OCI-LY7 (cell line): ENCODE measurements around the gene GMDS. TPM values are rescaled to one million over a fixed set of nuclear protein-coding genes. Genes with fewer than 3 reads are reported as not detected.

Experiments used
- BruUV-seq: library from RNA; stranded (reverse); fragments of 400-500 nt; replicated peaks from 2 replicates; lab custom pipeline; 2021; lab: Mats Ljungman, UMichigan
- CTCF ChIA-PET: fragments of 300-600 bp; sonication (Branson Sonifier 250); formaldehyde crosslinking; loops from one replicate; lab custom pipeline; 2022; ENCODE audit warnings: antibody characterized with exemption; ENCODE audit not compliant: unreplicated experiment; lab: Charles Lee
- POLR2A ChIA-PET: fragments of 300-600 bp; sonication (Branson Sonifier 250); formaldehyde crosslinking; loops from one replicate; lab custom pipeline; 2022; ENCODE audit warnings: antibody characterized with exemption; lab: Charles Lee
- DNase-seq: peaks from one replicate; pipeline ENCODE4 v3.0.0-alpha.2; 2015; ENCODE audit warnings: low spot score
- H2AFZ ChIP-seq: fragments of 200-600 bp; sonication (generic), shearing (Covaris generic); 2 replicates; pipeline ENCODE4 v1.6.1; 2014; ENCODE audit warnings: mild to moderate bottlenecking, antibody characterized with exemption, low read length, moderate library complexity
- H3K27ac ChIP-seq: fragments of 200-600 bp; sonication (generic); 2 replicates; pipeline ENCODE4 v1.5.1; 2014; ENCODE audit warnings: mixed run types, low read depth, mild to moderate bottlenecking, moderate library complexity, low read length, inconsistent platforms; ENCODE audit not compliant: poor library complexity, severe bottlenecking
- H3K36me3 ChIP-seq: fragments of 200-600 bp; sonication (generic); 2 replicates; pipeline ENCODE4 v1.6.1; 2014; ENCODE audit warnings: mild to moderate bottlenecking, antibody characterized with exemption, low read length, moderate library complexity, mixed read lengths; ENCODE audit not compliant: insufficient read depth
- H3K4me1 ChIP-seq: fragments of 200-600 bp; sonication (generic); 2 replicates; pipeline ENCODE4 v1.5.1; 2014; ENCODE audit warnings: mild to moderate bottlenecking, low read length; ENCODE audit not compliant: insufficient read depth, poor library complexity, severe bottlenecking
- H3K4me2 ChIP-seq: fragments of 200-600 bp; sonication (generic); 2 replicates; pipeline ENCODE4 v1.6.1; 2014; ENCODE audit warnings: mild to moderate bottlenecking, low read length
- H3K4me3 ChIP-seq: fragments of 200-600 bp; sonication (generic); 2 replicates; pipeline ENCODE4 v1.5.1; 2014; ENCODE audit warnings: mild to moderate bottlenecking, low read depth, low read length; ENCODE audit not compliant: poor library complexity, severe bottlenecking
- H3K79me2 ChIP-seq: fragments of 200-600 bp; sonication (generic); 2 replicates; pipeline ENCODE4 v1.6.1; 2016; ENCODE audit warnings: low read depth, mild to moderate bottlenecking, low read length, moderate library complexity, mixed read lengths; ENCODE audit not compliant: insufficient read depth
- H3K9me2 ChIP-seq: fragments of 200-600 bp; sonication (generic); 2 replicates; pipeline ENCODE4 v1.6.1; 2016; ENCODE audit warnings: mild to moderate bottlenecking, low read length, mixed read lengths; ENCODE audit not compliant: insufficient read depth
- H3K9me3 ChIP-seq: fragments of 200-600 bp; sonication (generic); 2 replicates; pipeline ENCODE4 v1.6.1; 2014; ENCODE audit warnings: mild to moderate bottlenecking, mixed run types, low read length, mixed read lengths
- H4K20me1 ChIP-seq: fragments of 200-600 bp; sonication (generic); 2 replicates; pipeline ENCODE4 v1.6.1; 2014; ENCODE audit warnings: mild to moderate bottlenecking, antibody characterized with exemption, low read length, moderate library complexity, mixed read lengths; ENCODE audit not compliant: insufficient read depth
- EZH2phosphoT487 ChIP-seq: fragments of 200-600 bp; sonication (generic); IDR thresholded peaks from 2 replicates; pipeline ENCODE4 v1.6.1; 2018; ENCODE audit warnings: low read depth, borderline replicate concordance, mild to moderate bottlenecking, mixed run types, antibody characterized with exemption, low read length, moderate library complexity, mixed read lengths
- intact Hi-C: fragments of 100-400 bp; cut with micrococcal nuclease; formaldehyde crosslinking; loops from one replicate; pipeline ENCODE4 v1.10.0; 2022; ENCODE audit not compliant: unreplicated experiment
- total RNA-seq, 2 experiments: library from RNA; depleted of rRNA in 1 of 2; stranded (reverse); fragments of >200 nt in 1 of 2; shearing (Covaris generic) in 1 of 2; gene quantifications; 2 replicates each; pipeline ENCODE4 v1.2.3, GENCODE V29; 2014 to 2022
- TF ChIP-seq, protein P1 (sequence below): fragments of 200-600 bp; sonication (generic); conservative IDR thresholded peaks from 2 replicates; pipeline ENCODE4 v1.5.1; 2014; ENCODE audit warnings: mild to moderate bottlenecking, antibody characterized with exemption, low read length, moderate library complexity, mixed read lengths

GMDS gene
- total RNA-seq, 2 experiments from 2014 or later, result 9.9 to 26.8 TPM

DNA sequence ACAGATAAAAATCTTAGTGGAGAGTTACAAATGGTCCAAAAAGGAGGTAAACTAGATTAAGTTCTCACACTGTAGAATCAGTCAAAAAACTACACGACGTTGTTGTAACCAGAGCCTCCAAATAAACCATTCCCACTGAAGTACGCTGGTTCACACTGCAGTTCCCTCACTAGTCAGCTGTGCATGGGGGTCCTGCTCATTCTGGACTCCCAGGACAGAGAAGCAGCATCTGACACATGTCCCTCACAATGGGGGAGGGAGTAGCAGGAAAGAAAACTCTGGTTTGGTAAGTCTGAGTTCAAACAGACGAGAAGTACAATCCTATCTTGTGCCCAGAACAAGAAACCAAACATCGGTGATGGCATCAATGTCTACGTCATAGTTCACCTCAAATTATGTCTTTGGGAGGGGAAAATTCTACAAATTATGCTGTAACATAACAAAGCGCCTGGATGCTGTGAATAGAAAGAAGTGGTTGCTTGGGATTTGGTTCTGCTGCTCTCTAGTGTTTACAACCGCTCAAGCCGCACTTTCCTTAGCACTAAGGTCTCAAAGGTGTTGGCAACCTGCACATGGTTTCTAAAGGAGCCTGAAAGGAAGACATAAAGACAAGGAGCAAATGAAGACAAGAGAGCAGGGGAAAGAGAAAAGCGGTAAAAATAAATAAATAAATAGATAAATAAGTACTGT is 208.0 kb downstream of the GMDS start:
- no TSS peak for BruUV-seq
- H3K9me2 ChIP-seq, result no peaks in the 10 kb centered on the region
- TF ChIP-seq EZH2phosphoT487, result no peak
- TF ChIP-seq, protein P1, sequence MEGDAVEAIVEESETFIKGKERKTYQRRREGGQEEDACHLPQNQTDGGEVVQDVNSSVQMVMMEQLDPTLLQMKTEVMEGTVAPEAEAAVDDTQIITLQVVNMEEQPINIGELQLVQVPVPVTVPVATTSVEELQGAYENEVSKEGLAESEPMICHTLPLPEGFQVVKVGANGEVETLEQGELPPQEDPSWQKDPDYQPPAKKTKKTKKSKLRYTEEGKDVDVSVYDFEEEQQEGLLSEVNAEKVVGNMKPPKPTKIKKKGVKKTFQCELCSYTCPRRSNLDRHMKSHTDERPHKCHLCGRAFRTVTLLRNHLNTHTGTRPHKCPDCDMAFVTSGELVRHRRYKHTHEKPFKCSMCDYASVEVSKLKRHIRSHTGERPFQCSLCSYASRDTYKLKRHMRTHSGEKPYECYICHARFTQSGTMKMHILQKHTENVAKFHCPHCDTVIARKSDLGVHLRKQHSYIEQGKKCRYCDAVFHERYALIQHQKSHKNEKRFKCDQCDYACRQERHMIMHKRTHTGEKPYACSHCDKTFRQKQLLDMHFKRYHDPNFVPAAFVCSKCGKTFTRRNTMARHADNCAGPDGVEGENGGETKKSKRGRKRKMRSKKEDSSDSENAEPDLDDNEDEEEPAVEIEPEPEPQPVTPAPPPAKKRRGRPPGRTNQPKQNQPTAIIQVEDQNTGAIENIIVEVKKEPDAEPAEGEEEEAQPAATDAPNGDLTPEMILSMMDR, result no peak
- no peaks in the 10 kb centered on the region; the same call in 1 of the 2 replicates for H4K20me1 ChIP-seq
- no peaks in the 10 kb centered on the region for H3K79me2 ChIP-seq
- H3K27ac ChIP-seq, result no peak overlapping the region
- DNase-seq, result no peak
- H3K4me2 ChIP-seq, result no peak overlapping the region
- no peaks in the 10 kb centered on the region for H3K9me3 ChIP-seq
- H2AFZ ChIP-seq, result no peak overlapping the region
- intact Hi-C loops, result no loop called here
- no peaks in the 10 kb centered on the region for H3K4me1 ChIP-seq
- no peaks in the 10 kb centered on the region for H3K36me3 ChIP-seq
- ChIA-PET POLR2A (no interaction called here), CTCF (no interaction called here)
- H3K4me3 ChIP-seq, result no peak overlapping the region

GRCh38 chr6:2036710-2037023 is 208.7 kb downstream of the GMDS start:
- H3K36me3 ChIP-seq, result no peaks in the 10 kb centered on the region
- no peaks in the 10 kb centered on the region for H3K9me3 ChIP-seq
- ChIA-PET POLR2A (no interaction called here), CTCF (no interaction called here)
- no peaks in the 10 kb centered on the region for H3K4me1 ChIP-seq
- TF ChIP-seq, protein P1, result no peak
- no peak for TF ChIP-seq EZH2phosphoT487
- no peak overlapping the region for H2AFZ ChIP-seq
- H3K4me3 ChIP-seq, result no peak overlapping the region
- no peaks in the 10 kb centered on the region; the same call in 1 of the 2 replicates for H4K20me1 ChIP-seq
- no peaks in the 10 kb centered on the region for H3K9me2 ChIP-seq
- intact Hi-C loops, result no loop called here
- H3K4me2 ChIP-seq, result no peak overlapping the region
- DNase-seq, result no peak
- no TSS peak for BruUV-seq
- no peak overlapping the region for H3K27ac ChIP-seq
- H3K79me2 ChIP-seq, result no peaks in the 10 kb centered on the region

GRCh38 chr6:2035826-2036709 is 209.3 kb downstream of the GMDS start:
- no TSS peak for BruUV-seq
- CTCF ChIA-PET, result no interaction called here
- intact Hi-C loops, result no loop called here

More at GRCh38 chr6:2035826-2036709, 209.3 kb downstream of the GMDS start:
- H2AFZ ChIP-seq, result no peak overlapping the region
- POLR2A ChIA-PET, result no interaction called here
- DNase-seq, result no peak
- TF ChIP-seq EZH2phosphoT487, result no peak
- H3K9me3 ChIP-seq, result no peaks in the 10 kb centered on the region
- no peaks in the 10 kb centered on the region; the same call in 1 of the 2 replicates for H4K20me1 ChIP-seq
- no peaks in the 10 kb centered on the region for H3K4me1 ChIP-seq
- H3K36me3 ChIP-seq, result no peaks in the 10 kb centered on the region
- H3K4me3 ChIP-seq, result no peak overlapping the region
- H3K79me2 ChIP-seq, result no peaks in the 10 kb centered on the region
- no peak overlapping the region for H3K4me2 ChIP-seq
- no peak overlapping the region for H3K27ac ChIP-seq
- H3K9me2 ChIP-seq, result no peaks in the 10 kb centered on the region
